WTC11 (cell line): ENCODE data around the gene AADAT. TPM values are rescaled to one million over a fixed set of nuclear protein-coding genes. Genes with fewer than 3 reads are reported as not detected.
A peak's percentile ranks its signal among the peaks of the same experiment; 100 is the strongest.

Experiments used
- ATAC-seq: fragments of 200-7000 bp; cut with Tn5 transposase; 2 replicates; pipeline ENCODE4 v1.10.0; 2021; ENCODE audit warnings: mild to moderate bottlenecking, moderate library complexity
- Bru-seq: library from RNA; stranded (reverse); fragments of 400-500 nt; gene quantifications from one replicate; lab custom pipeline; 2021; lab: Mats Ljungman, UMichigan
- CTCF ChIA-PET: fragments of 300-600 bp; sonication (Branson Sonifier 250); formaldehyde crosslinking; loops from one replicate; lab custom pipeline; 2021; ENCODE audit warnings: antibody characterized with exemption; lab: Charles Lee
- POLR2A ChIA-PET: fragments of 350-600 bp; sonication (Branson Sonifier 250); formaldehyde crosslinking; loops from one replicate; lab custom pipeline; 2021; ENCODE audit warnings: antibody characterized with exemption; lab: Charles Lee
- DNase-seq: peaks from one replicate; pipeline ENCODE4 v3.0.0; 2021; ENCODE audit warnings: low spot score
- H3K27ac Mint-ChIP-seq: 2 replicates; pipeline ENCODE4 v1.8.0; 2021; ENCODE audit warnings: mixed read lengths
- H3K27me3 Mint-ChIP-seq: 2 replicates; pipeline ENCODE4 v1.8.0; 2021; ENCODE audit warnings: low read depth, mild to moderate bottlenecking, moderate library complexity, mixed read lengths
- H3K36me3 Mint-ChIP-seq: 2 replicates; pipeline ENCODE4 v1.8.0; 2021; ENCODE audit warnings: mixed read lengths
- H3K4me1 Mint-ChIP-seq: 2 replicates; pipeline ENCODE4 v1.8.0; 2022; ENCODE audit warnings: mixed read lengths
- H3K4me3 Mint-ChIP-seq: 2 replicates; pipeline ENCODE4 v1.8.0; 2021; ENCODE audit warnings: mild to moderate bottlenecking, moderate library complexity, mixed read lengths
- H3K9me3 Mint-ChIP-seq: 2 replicates; pipeline ENCODE4 v1.8.0; 2021; ENCODE audit warnings: mixed read lengths
- ARID4B ChIP-seq: sonication (generic); formaldehyde crosslinking; IDR thresholded peaks from 2 replicates; pipeline ENCODE4 v1.8.0; 2023; ENCODE audit warnings: missing genetic modification reagents, mild to moderate bottlenecking, borderline replicate concordance
- ATF1 ChIP-seq: sonication (generic); formaldehyde crosslinking; IDR thresholded peaks from 2 replicates; pipeline ENCODE4 v1.8.1; 2023; ENCODE audit warnings: mild to moderate bottlenecking, moderate library complexity, missing genetic modification reagents
- ATF3 ChIP-seq: sonication (generic); formaldehyde crosslinking; conservative IDR thresholded peaks from 2 replicates; pipeline ENCODE4 v1.8.1; 2022; ENCODE audit warnings: mild to moderate bottlenecking, missing genetic modification reagents
- CBFB ChIP-seq: sonication (generic); formaldehyde crosslinking; IDR thresholded peaks from 2 replicates; pipeline ENCODE4 v1.8.1; 2022; ENCODE audit warnings: mild to moderate bottlenecking, low read depth, missing genetic modification reagents
- FOXP4 ChIP-seq: sonication (generic); formaldehyde crosslinking; IDR thresholded peaks from 2 replicates; pipeline ENCODE4 v1.8.0; 2022; ENCODE audit warnings: mild to moderate bottlenecking, missing genetic modification reagents
- GRHL2 ChIP-seq: fragments of 250-450 bp; sonication (Bioruptor Pico); IDR thresholded peaks from 2 replicates; pipeline ENCODE4 v1.8.0; 2022; ENCODE audit warnings: mild to moderate bottlenecking, moderate library complexity; ENCODE audit not compliant: insufficient replicate concordance, severe bottlenecking
- HMGXB4 ChIP-seq: sonication (generic); formaldehyde crosslinking; IDR thresholded peaks from 2 replicates; pipeline ENCODE4 v1.8.1; 2023; ENCODE audit warnings: mild to moderate bottlenecking, moderate library complexity, missing genetic modification reagents
- IRF2 ChIP-seq: sonication (generic); formaldehyde crosslinking; IDR thresholded peaks from 2 replicates; pipeline ENCODE4 v1.8.0; 2022; ENCODE audit warnings: low read depth, missing genetic modification reagents, borderline replicate concordance
- KAT7 ChIP-seq: sonication (generic); formaldehyde crosslinking; IDR thresholded peaks from 2 replicates; pipeline ENCODE4 v1.8.1; 2023; ENCODE audit warnings: missing genetic modification reagents, mild to moderate bottlenecking, borderline replicate concordance
- OVOL2 ChIP-seq: fragments of 250-450 bp; sonication (Bioruptor Pico); IDR thresholded peaks from 2 replicates; pipeline ENCODE4 v1.9.0; 2021; ENCODE audit warnings: mild to moderate bottlenecking, borderline replicate concordance
- RELA ChIP-seq: sonication (generic); formaldehyde crosslinking; IDR thresholded peaks from 2 replicates; pipeline ENCODE4 v1.8.1; 2022; ENCODE audit warnings: missing genetic modification reagents, mild to moderate bottlenecking, borderline replicate concordance
- SMAD3 ChIP-seq: sonication (generic); formaldehyde crosslinking; IDR thresholded peaks from 2 replicates; pipeline ENCODE4 v1.8.0; 2022; ENCODE audit warnings: missing genetic modification reagents, mild to moderate bottlenecking, borderline replicate concordance
- SP1 ChIP-seq: sonication (generic); formaldehyde crosslinking; conservative IDR thresholded peaks from 2 replicates; pipeline ENCODE4 v1.8.1; 2022; ENCODE audit warnings: missing genetic modification reagents
- STAT6 ChIP-seq: sonication (generic); formaldehyde crosslinking; conservative IDR thresholded peaks from 2 replicates; pipeline ENCODE4 v1.8.1; 2023; ENCODE audit warnings: mild to moderate bottlenecking, low read depth, missing genetic modification reagents, moderate library complexity
- TP53 ChIP-seq: sonication (generic); formaldehyde crosslinking; IDR thresholded peaks from 2 replicates; pipeline ENCODE4 v1.8.1; 2023; ENCODE audit warnings: mild to moderate bottlenecking, missing genetic modification reagents
- ZNF121 ChIP-seq: sonication (generic); formaldehyde crosslinking; IDR thresholded peaks from 2 replicates; pipeline ENCODE4 v1.8.0; 2023; ENCODE audit warnings: missing genetic modification reagents
- ZNF416 ChIP-seq: fragments of 250-450 bp; sonication (Bioruptor Pico); IDR thresholded peaks from 2 replicates; pipeline ENCODE4 v1.9.0; 2021; ENCODE audit warnings: mild to moderate bottlenecking, inconsistent platforms
- ZNF425 ChIP-seq: fragments of 250-450 bp; sonication (Bioruptor Pico); conservative IDR thresholded peaks from 2 replicates; pipeline ENCODE4 v1.9.0; 2021; ENCODE audit warnings: mild to moderate bottlenecking
- ZNF512 ChIP-seq: sonication (generic); formaldehyde crosslinking; IDR thresholded peaks from 2 replicates; pipeline ENCODE4 v1.8.1; 2022; ENCODE audit warnings: missing genetic modification reagents, borderline replicate concordance
- long read RNA-seq, 3 experiments: library from RNA in 1 of 3; library from capped mRNA in 1 of 3; library from polyadenylated mRNA in 1 of 3; unstranded in 2 of 3; stranded (forward) in 1 of 3; transcript quantifications; one replicate each; pipeline ENCODE4 v2.0.0, GENCODE V29; 2021
- total RNA-seq: library from RNA; stranded (reverse); gene quantifications from 3 replicates; pipeline ENCODE4 v1.2.3, GENCODE V29; 2021

Gene AADAT
- 9.1 to 12.3 TPM (median 10.0 TPM) in 3 replicates for total RNA-seq
- percentile 76 among the genes with signal in this experiment for Bru-seq, nascent RNA
- long read RNA-seq, experiment 1, transcript AADAT-202 (14 exons, 2,101 nt) = minor isoform, 8 of 46 reads
- long read RNA-seq, experiment 1, transcript AADAT-201 (13 exons, 2,261 nt) = major isoform, 14 of 46 reads
- long read RNA-seq, experiment 1, partial matches to known transcripts = 8 of 46 reads
- long read RNA-seq, experiment 1, other reads (novel, unspliced or antisense) = 16 of 46 reads
- long read RNA-seq, experiment 2, partial matches to known transcripts = 4 of 19 reads
- long read RNA-seq, experiment 2, other reads (novel, unspliced or antisense) = 9 of 19 reads
- long read RNA-seq, experiment 3, partial matches to known transcripts = 1 of 11 reads
- long read RNA-seq, experiment 3, other reads (novel, unspliced or antisense) = 6 of 11 reads

GRCh38 chr4:170089668-170090351, at the start of gene AADAT:
Gene AADAT (minus strand): TSS chr4:170089956. CDS start chr4:170089690, 266 bp downstream.
- H3K27ac Mint-ChIP-seq = no peak within 1 kb of the TSS; the same call in 1 of the 2 replicates
- peaks cover 33% of the 10 kb centered on the region for H3K4me1 Mint-ChIP-seq
- ATAC-seq (peak; percentile 85), DNase-seq (peak; percentile 87)
- peaks cover 21% of the 10 kb centered on the region for H3K36me3 Mint-ChIP-seq
- CTCF ChIA-PET = interaction anchor here (1.1 to 1.2 kb wide), 2 partner anchors 277 to 298 kb away, joined by 3 to 4 read pairs; no protein-coding TSS in a partner anchor
- peak within 1 kb of the TSS; percentile 88 for H3K4me3 Mint-ChIP-seq
- H3K9me3 Mint-ChIP-seq = 0 out of 2 replicates have a peak, but pooled peaks cover 5% of the 10 kb centered on the region
- H3K27me3 Mint-ChIP-seq = peaks cover 30% of the 10 kb centered on the region
- POLR2A ChIA-PET = no interaction called here
- TF ChIP-seq TP53 (0 out of 2 replicates have a peak, but pooled peaks have one; percentile 34), KAT7 (CRISPR knock-in tag) (no peak), ATF1 (no peak), ZNF416 (CRISPR knock-in tag) (no peak), RELA (CRISPR knock-in tag) (peak; percentile 16; the same call in 1 of the 2 replicates), IRF2 (no peak), HMGXB4 (CRISPR knock-in tag) (peak; percentile 62), ZNF121 (no peak), GRHL2 (CRISPR knock-in tag) (no peak), STAT6 (CRISPR knock-in tag) (no peak), ZNF512 (CRISPR knock-in tag) (no peak), ZNF425 (CRISPR knock-in tag) (no peak), OVOL2 (CRISPR knock-in tag) (no peak), ATF3 (CRISPR knock-in tag) (no peak), SMAD3 (no peak), FOXP4 (CRISPR knock-in tag) (0 out of 2 replicates have a peak, but pooled peaks have one; percentile 10), SP1 (CRISPR knock-in tag) (peak; percentile 46; the same call in 1 of the 2 replicates), CBFB (CRISPR knock-in tag) (0 out of 2 replicates have a peak, but pooled peaks have one; percentile 1), ARID4B (CRISPR knock-in tag) (0 out of 2 replicates have a peak, but pooled peaks have one; percentile 15)
